RWPE2 (cell line): ENCODE measurements around the gene PRDM4.

Experiments used
- ATAC-seq: fragments of 200-7000 bp; cut with Tn5 transposase; 3 replicates; pipeline ENCODE4 v1.9.1; 2021; ENCODE audit warnings: low read depth
- DNase-seq: peaks from one replicate; pipeline ENCODE4 v3.0.0-alpha.2; 2020; ENCODE audit warnings: low spot score
- H3K27ac ChIP-seq: fragments of 450-650 bp; 2 replicates; pipeline ENCODE4 v1.5.1; 2017; ENCODE audit warnings: mild to moderate bottlenecking; ENCODE audit not compliant: poor library complexity, severe bottlenecking
- H3K27me3 ChIP-seq: fragments of 250-450 bp; sonication (Bioruptor Pico); 2 replicates; pipeline ENCODE4 v1.5.1; 2021; ENCODE audit warnings: mild to moderate bottlenecking, moderate library complexity; ENCODE audit not compliant: insufficient read depth, poor library complexity, severe bottlenecking
- H3K36me3 ChIP-seq: fragments of 250-450 bp; sonication (Bioruptor Pico); 2 replicates; pipeline ENCODE4 v1.5.1; 2020; ENCODE audit warnings: low read depth, mild to moderate bottlenecking, moderate library complexity
- H3K4me1 ChIP-seq: fragments of 250-450 bp; sonication (Bioruptor Pico); 2 replicates; pipeline ENCODE4 v1.5.1; 2021; ENCODE audit warnings: mild to moderate bottlenecking, moderate library complexity; ENCODE audit not compliant: insufficient read depth, poor library complexity, severe bottlenecking
- H3K4me3 ChIP-seq: fragments of 250-450 bp; sonication (Bioruptor Pico); 2 replicates; pipeline ENCODE4 v1.5.1; 2021; ENCODE audit warnings: mild to moderate bottlenecking, moderate library complexity; ENCODE audit not compliant: severe bottlenecking
- H3K9me3 ChIP-seq: fragments of 250-450 bp; sonication (Bioruptor Pico); 2 replicates; pipeline ENCODE4 v1.5.1; 2021; ENCODE audit warnings: mild to moderate bottlenecking, moderate library complexity; ENCODE audit not compliant: severe bottlenecking
- CTCF ChIP-seq: fragments of 450-650 bp; IDR thresholded peaks from one replicate; pipeline ENCODE4 v1.5.1; 2017; ENCODE audit warnings: mild to moderate bottlenecking, moderate library complexity; ENCODE audit not compliant: poor library complexity, severe bottlenecking

The PRDM4 gene

GRCh38 chr12:107788281-107788680, 27.3 kb upstream of the PRDM4 start:
- Histone ChIP-seq H3K4me1 (no peaks in the 10 kb centered on the region), H3K27me3 (peaks cover 11% of the 10 kb centered on the region), H3K36me3 (no peaks in the 10 kb centered on the region), H3K9me3 (no peaks in the 10 kb centered on the region), H3K4me3 (no peak overlapping the region), H3K27ac (no peak overlapping the region)
- TF ChIP-seq CTCF, result no peak
- ATAC-seq, result no peak
- no peak for DNase-seq

GRCh38 chr12:107783406-107784376, 22.8 kb upstream of the PRDM4 start:
- DNase-seq, result no peak
- H3K27ac ChIP-seq, result no peak overlapping the region
- ATAC-seq, result no peak
- H3K9me3 ChIP-seq, result no peaks in the 10 kb centered on the region
- H3K36me3 ChIP-seq, result no peaks in the 10 kb centered on the region
- no peaks in the 10 kb centered on the region for H3K4me1 ChIP-seq
- H3K27me3 ChIP-seq, result peaks cover 14% of the 10 kb centered on the region
- H3K4me3 ChIP-seq, result no peak overlapping the region
- TF ChIP-seq CTCF, result no peak

- Histone ChIP-seq H3K36me3 (no peaks in the 10 kb centered on the region), H3K4me1 (no peaks in the 10 kb centered on the region), H3K4me3 (no peak overlapping the region), H3K27ac (no peak overlapping the region), H3K9me3 (no peaks in the 10 kb centered on the region), H3K27me3 (peaks cover 14% of the 10 kb centered on the region)
- TF ChIP-seq CTCF, result no peak
- no peak for DNase-seq
- no peak for ATAC-seq
Observed at GRCh38 chr12:107782067-107782466, 21.1 kb upstream of the PRDM4 start.

GRCh38 chr12:107780298-107780697, 19.4 kb upstream of the PRDM4 start:
- TF ChIP-seq CTCF, result no peak
- Histone ChIP-seq H3K27me3 (peaks cover 31% of the 10 kb centered on the region), H3K4me3 (no peak overlapping the region), H3K9me3 (no peaks in the 10 kb centered on the region), H3K27ac (no peak overlapping the region), H3K4me1 (no peaks in the 10 kb centered on the region), H3K36me3 (no peaks in the 10 kb centered on the region)
- ATAC-seq (no peak), DNase-seq (no peak)
